ENCODE data around the gene PANK4.

Gene PANK4

DNA sequence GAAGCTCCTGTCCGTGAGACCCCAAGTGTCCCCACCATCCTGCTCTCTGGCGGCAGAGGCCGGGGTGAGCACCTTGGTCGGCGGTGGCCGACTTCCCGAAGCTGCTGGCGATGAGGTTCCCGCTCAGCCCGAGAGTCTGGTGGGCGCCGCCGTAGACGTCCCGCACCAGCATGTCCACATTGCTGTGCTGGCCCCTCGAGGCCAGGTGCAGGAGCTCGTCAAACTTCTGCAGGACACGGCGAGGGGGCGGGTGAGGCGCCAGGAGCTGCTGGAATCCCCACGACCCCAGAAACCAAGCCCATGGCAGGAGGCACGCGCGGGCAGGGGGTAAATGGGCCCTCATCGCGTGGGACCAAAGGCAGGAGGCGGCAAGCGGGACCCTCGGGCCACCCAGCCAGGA lies 6.7 kb downstream of the PANK4 start:
- H3K4me1 Mint-ChIP-seq, result peaks cover 21% of the 10 kb centered on the region
- ATAC-seq, result no peak
- H3K36me3 Mint-ChIP-seq (ENCODE audit: low read depth), result peaks cover 6% of the 10 kb centered on the region
- H3K9me3 Mint-ChIP-seq, result no peaks in the 10 kb centered on the region
- no peak for DNase-seq
- H3K27me3 Mint-ChIP-seq, result no peaks in the 10 kb centered on the region
- H3K27ac Mint-ChIP-seq, result no peak overlapping the region
- no peak overlapping the region for H3K4me3 Mint-ChIP-seq

DNA sequence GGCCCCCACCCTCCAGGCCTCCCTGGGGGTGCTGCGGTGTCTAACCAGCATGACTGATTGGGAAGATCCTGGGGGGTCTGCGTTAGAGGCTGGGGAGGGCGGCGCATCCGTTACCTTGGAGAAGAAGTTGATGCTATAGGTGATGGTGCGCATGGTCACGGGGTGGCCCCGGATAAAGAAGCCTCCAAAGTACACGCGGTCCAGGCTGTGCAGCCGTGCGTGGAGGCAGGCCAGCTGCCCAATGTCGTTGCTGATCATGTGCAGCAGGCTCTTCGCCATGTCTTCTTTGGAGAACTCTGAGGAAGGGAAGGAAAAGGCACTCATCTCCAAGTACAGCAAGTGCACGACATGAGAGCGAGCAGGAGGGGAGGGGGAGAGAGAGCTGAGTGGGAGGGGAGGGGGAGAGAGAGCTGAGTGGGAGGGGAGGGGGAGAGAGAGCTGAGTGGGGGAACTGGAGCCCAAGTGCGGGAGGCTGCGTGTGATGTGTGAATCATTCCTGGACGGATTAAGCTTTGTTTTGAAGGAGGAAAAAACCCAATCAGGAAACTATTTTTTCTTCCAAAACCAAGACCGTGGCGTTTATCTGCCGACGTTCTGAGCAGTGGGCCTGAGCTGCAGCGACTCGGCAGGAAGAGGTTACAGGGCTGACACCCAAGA lies 7.2 kb downstream of the PANK4 start:
- Mint-ChIP-seq H3K27me3 (no peaks in the 10 kb centered on the region), H3K9me3 (no peaks in the 10 kb centered on the region), H3K4me1 (peaks cover 15% of the 10 kb centered on the region), H3K36me3 (ENCODE audit: low read depth) (peaks cover 6% of the 10 kb centered on the region), H3K27ac (no peak overlapping the region), H3K4me3 (no peak overlapping the region)
- ATAC-seq, result no peak
- no peak for DNase-seq

- Mint-ChIP-seq H3K27ac (no peak overlapping the region), H3K27me3 (no peaks in the 10 kb centered on the region), H3K4me1 (peaks cover 11% of the 10 kb centered on the region), H3K36me3 (ENCODE audit: low read depth) (peaks cover 6% of the 10 kb centered on the region), H3K4me3 (no peak overlapping the region), H3K9me3 (no peaks in the 10 kb centered on the region)
- ATAC-seq, result no peak
- no peak for DNase-seq
Observed at GRCh38 chr1:2518528-2518927, 7.9 kb downstream of the PANK4 start.

DNA sequence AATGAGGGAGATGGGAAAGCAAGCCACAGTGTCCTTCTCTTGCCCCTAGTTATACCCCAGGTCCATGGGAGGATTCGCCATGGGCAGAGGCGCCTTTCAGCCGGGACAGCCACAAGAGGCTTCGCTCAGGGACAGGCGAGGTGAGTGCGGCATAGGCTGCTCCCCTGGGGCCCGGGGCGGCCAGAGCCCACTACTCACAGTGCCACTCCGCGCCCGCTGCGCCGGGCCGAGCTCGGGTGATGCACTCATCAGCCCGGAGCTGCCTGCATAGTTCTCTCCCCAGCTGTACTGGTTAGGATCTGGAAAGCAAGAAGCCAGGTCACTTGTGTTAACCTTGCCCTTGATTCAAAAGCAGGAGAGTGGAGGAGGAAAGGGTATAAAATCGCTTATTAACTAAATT lies 8.4 kb downstream of the PANK4 start:
- DNase-seq (no peak), ATAC-seq (no peak)
- H3K27me3 Mint-ChIP-seq, result no peaks in the 10 kb centered on the region
- H3K4me3 Mint-ChIP-seq, result no peak overlapping the region
- H3K4me1 Mint-ChIP-seq, result peaks cover 5% of the 10 kb centered on the region
- no peak overlapping the region for H3K27ac Mint-ChIP-seq
- H3K9me3 Mint-ChIP-seq, result no peaks in the 10 kb centered on the region
- peaks cover 6% of the 10 kb centered on the region for H3K36me3 Mint-ChIP-seq (ENCODE audit: low read depth)

- H3K27ac Mint-ChIP-seq, result no peak overlapping the region
- DNase-seq (no peak), ATAC-seq (no peak)
- peaks cover 6% of the 10 kb centered on the region for H3K36me3 Mint-ChIP-seq (ENCODE audit: low read depth)
- H3K27me3 Mint-ChIP-seq, result no peaks in the 10 kb centered on the region
- H3K4me3 Mint-ChIP-seq, result no peak overlapping the region
- no peaks in the 10 kb centered on the region for H3K4me1 Mint-ChIP-seq
- H3K9me3 Mint-ChIP-seq, result no peaks in the 10 kb centered on the region
Observed at GRCh38 chr1:2516946-2517345, 9.4 kb downstream of the PANK4 start.

DNA sequence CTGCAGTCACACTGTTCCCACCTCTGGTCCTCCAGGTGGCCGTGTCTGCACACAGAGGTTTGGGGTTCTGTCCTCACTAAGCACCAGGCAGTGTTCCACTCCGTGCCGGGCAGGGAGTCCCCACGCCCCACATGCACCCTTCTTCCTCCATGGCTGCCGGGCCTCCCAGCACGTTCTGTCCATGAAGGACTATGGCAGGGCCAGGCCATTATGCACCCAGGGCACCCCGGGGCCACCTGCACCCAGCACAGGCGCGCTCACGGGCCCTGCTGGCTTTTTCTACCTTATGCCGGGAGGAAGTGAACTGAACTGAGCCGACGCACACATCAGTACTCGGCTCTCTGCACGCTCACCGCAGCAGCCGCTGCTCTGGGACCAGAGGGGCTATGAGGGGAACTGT lies 10.3 kb downstream of the PANK4 start:
- Mint-ChIP-seq H3K27me3 (no peaks in the 10 kb centered on the region), H3K27ac (no peak overlapping the region), H3K4me1 (no peaks in the 10 kb centered on the region), H3K4me3 (no peak overlapping the region), H3K9me3 (no peaks in the 10 kb centered on the region), H3K36me3 (ENCODE audit: low read depth) (peaks cover 10% of the 10 kb centered on the region)
- DNase-seq (no peak), ATAC-seq (no peak)

DNA sequence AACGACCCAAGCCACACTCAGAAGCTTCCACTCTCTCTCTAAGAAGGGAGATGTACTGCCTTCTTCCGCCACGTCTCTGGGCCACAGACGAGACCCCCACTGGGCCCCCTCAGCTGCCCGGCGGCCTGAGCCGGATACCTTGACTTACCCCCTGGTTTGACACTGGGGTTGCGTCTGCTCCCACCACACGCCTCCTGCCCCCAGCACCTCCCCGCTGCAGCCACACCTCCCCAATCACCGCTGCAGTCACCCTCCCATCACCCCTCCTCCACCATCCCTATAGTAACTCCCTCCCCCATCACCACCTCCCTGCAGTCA lies 10.7 kb downstream of the PANK4 start:
- Mint-ChIP-seq H3K27ac (no peak overlapping the region), H3K4me3 (no peak overlapping the region), H3K9me3 (no peaks in the 10 kb centered on the region), H3K4me1 (no peaks in the 10 kb centered on the region), H3K36me3 (ENCODE audit: low read depth) (peaks cover 7% of the 10 kb centered on the region), H3K27me3 (no peaks in the 10 kb centered on the region)
- no peak for DNase-seq
- no peak for ATAC-seq

DNA sequence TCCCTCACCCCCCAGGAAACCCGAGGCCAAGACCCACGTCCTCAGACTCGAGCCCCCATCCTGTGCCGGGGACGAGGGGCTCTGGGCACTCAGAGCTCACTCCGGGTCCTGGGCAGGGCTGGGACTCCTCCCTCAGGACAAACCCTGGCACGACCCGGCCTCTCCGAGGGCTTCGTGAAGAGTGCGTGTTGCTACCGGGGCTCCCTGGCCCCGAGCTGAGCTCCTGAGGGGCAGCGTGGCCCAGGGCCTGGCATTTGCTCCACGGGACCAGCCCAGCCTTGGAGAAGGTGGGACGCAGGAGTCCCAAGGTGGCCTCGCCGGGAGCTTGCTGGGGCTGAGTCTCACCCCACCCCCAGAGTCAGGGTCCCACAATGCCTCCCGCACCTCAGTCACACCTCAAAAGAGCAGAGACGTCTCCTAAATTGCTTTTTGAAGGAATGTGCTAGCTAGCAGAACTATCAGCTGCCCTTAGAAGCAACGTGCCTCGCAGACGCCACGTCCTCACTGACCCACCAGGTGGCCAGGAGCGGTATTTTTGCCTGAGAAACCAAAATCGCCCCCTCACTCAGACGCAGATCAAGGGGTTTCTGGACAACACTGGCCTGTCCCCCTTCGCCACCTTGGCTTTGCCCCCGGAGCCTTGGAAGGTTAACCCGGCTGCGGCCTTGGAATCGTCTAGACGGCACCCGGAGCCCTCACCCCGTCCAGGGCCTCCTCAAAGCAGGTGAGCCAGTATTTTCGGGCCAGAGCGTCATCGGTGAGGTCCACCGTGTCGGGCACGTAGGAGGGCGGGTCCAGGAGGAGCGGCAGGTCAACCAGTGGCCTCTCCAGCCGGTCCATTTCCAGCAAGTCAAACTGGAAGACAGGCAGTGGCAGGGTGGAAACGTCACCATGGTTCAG lies 11.3 kb downstream of the PANK4 start:
- Mint-ChIP-seq H3K9me3 (no peaks in the 10 kb centered on the region), H3K27me3 (no peaks in the 10 kb centered on the region), H3K4me3 (no peak overlapping the region), H3K27ac (no peak overlapping the region), H3K4me1 (no peaks in the 10 kb centered on the region), H3K36me3 (ENCODE audit: low read depth) (peaks cover 7% of the 10 kb centered on the region)
- ATAC-seq (no peak), DNase-seq (no peak)

DNA sequence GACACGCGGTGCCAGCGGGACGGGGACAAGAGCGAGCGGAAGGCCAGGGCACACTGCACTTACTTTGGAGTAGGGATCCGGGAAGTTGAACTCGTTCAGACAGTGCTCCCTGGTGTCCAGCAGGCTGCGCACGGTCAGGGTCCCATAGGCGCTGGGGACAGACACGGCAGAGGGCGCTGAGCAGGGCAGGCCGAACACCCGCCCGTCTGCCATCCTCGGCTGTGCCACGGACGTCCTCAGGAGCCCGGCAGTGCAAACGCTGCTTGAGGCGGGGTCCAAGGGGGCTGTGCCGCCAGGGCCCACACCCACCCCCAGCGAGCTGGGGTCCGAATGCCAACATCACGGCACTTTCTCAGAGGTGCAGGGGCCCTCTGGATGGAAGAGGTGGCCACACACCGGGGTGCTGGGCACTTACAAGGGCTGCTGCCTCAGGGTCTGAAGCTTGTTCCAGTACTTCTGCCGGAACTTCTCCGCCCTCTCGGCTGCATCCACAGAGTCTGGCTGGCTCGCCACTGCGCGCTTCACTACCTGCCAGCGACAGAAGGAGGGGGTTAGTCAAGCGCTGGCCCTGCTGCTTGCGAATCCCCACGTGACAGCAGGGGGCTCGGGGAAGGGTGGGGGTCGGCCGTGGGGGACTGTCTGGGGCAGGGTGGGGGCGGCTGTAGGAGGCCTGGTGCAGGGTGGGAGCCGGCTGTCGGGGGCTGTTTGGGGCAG lies 12.3 kb downstream of the PANK4 start:
- DNase-seq, result no peak
- Mint-ChIP-seq H3K27me3 (no peaks in the 10 kb centered on the region), H3K4me3 (no peak overlapping the region), H3K9me3 (no peaks in the 10 kb centered on the region), H3K36me3 (ENCODE audit: low read depth) (peaks cover 7% of the 10 kb centered on the region), H3K27ac (no peak overlapping the region), H3K4me1 (no peaks in the 10 kb centered on the region)
- ATAC-seq, result no peak

GRCh38 chr1:2512862-2513421 lies 13.5 kb downstream of the PANK4 start:
- H3K9me3 Mint-ChIP-seq, result no peaks in the 10 kb centered on the region
- ATAC-seq (no peak), DNase-seq (no peak)
- peaks cover 10% of the 10 kb centered on the region for H3K36me3 Mint-ChIP-seq (ENCODE audit: low read depth)
- H3K4me1 Mint-ChIP-seq, result no peaks in the 10 kb centered on the region
- H3K27ac Mint-ChIP-seq, result no peak overlapping the region
- no peak overlapping the region for H3K4me3 Mint-ChIP-seq
- no peaks in the 10 kb centered on the region for H3K27me3 Mint-ChIP-seq

DNA sequence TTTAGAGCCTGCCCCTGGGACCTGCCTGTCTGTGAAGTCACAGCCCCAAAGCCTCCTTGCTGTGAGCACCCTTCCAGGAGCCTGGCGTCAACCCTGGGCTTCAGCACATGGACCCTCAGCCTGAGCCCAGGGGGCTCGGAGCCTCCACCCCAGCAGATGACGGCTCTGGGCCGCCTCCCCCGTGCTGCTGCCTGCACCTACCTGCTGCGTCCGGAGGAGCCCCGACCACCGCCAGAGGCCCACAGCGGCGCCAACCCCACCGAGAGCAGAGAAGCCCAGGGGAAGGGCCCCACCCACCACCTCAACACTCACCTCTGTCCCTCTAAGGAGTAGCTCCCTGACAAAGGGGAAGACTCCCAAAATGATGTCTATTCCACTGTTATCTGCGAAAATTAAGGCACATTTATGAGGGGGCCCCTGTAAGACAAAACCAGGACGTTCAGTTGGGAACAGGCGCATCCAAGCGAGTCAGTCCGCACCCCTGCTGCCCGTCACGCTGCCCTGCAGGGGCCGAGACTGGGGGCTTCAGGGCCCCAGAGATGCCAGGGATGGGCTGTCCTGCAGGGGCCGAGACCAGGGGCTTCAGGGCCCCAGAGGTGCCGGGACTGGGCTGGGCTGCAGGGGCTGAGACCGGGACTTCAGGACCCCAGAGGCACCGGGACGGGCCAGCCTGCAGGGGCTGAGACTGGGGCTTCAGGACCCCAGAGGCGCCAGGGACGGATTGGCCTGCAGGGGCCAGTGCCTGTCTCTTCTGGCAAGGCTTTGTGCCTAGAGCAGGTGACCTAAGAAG lies 15.8 kb downstream of the PANK4 start:
- H3K36me3 Mint-ChIP-seq (ENCODE audit: low read depth), result peaks cover 8% of the 10 kb centered on the region
- no peaks in the 10 kb centered on the region for H3K4me1 Mint-ChIP-seq
- no peak overlapping the region for H3K4me3 Mint-ChIP-seq
- no peak for DNase-seq
- no peaks in the 10 kb centered on the region for H3K9me3 Mint-ChIP-seq
- no peaks in the 10 kb centered on the region for H3K27me3 Mint-ChIP-seq
- H3K27ac Mint-ChIP-seq, result no peak overlapping the region
- no peak for ATAC-seq

DNA sequence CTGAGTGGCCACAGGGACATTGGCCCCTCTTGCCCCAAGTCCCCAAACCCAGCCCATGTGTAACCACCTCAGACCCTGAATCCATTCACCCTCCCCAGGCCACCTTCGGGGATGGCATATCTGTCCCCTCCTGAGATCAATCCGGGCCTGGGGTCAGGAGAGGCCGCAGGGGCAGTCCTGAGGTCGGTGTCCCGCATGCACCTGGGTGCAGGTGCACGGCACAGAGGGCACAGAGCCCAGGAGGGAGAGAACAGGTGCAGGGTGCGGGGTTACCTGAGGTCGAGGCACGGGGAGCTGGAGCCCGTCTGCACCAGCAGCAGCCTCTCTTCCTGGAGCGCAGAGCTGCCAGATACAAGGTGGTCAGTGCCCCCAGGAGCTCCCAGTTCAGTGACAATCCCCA lies 16.8 kb downstream of the PANK4 start:
- Mint-ChIP-seq H3K4me3 (no peak overlapping the region), H3K9me3 (no peaks in the 10 kb centered on the region), H3K27ac (no peak overlapping the region), H3K36me3 (ENCODE audit: low read depth) (peaks cover 8% of the 10 kb centered on the region), H3K27me3 (no peaks in the 10 kb centered on the region), H3K4me1 (no peaks in the 10 kb centered on the region)
- ATAC-seq (no peak), DNase-seq (no peak)

GRCh38 chr1:2508751-2509150 lies 17.6 kb downstream of the PANK4 start:
- no peaks in the 10 kb centered on the region for H3K9me3 Mint-ChIP-seq
- H3K4me1 Mint-ChIP-seq, result no peaks in the 10 kb centered on the region
- DNase-seq (no peak), ATAC-seq (no peak)
- H3K4me3 Mint-ChIP-seq, result no peak overlapping the region
- peaks cover 8% of the 10 kb centered on the region for H3K36me3 Mint-ChIP-seq (ENCODE audit: low read depth)
- no peaks in the 10 kb centered on the region for H3K27me3 Mint-ChIP-seq
- H3K27ac Mint-ChIP-seq, result no peak overlapping the region

DNA sequence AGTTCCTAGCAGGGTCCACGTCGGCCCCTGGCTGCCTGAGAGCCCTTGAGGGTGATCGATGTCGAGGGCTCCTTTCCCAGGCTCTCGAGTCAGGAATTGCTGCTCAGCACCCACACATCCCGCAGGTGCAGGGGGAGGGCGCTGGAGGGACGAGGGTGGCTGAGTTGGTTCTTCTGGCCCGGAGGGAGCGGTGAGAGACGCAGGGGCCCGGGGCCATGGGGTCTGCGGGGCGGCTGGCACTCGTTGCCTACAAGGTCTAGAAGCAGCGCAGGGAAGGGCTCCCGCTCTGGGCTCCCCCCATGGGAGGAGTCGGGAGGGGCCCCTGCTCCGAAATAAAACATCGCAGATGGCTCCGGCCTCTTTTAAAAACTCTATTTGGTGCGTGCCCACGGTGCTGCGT lies 18.2 kb downstream of the PANK4 start:
- ATAC-seq, result no peak
- H3K27ac Mint-ChIP-seq, result no peak overlapping the region
- DNase-seq, result no peak
- H3K9me3 Mint-ChIP-seq, result no peaks in the 10 kb centered on the region
- no peaks in the 10 kb centered on the region for H3K27me3 Mint-ChIP-seq
- H3K4me1 Mint-ChIP-seq, result no peaks in the 10 kb centered on the region
- H3K36me3 Mint-ChIP-seq (ENCODE audit: low read depth), result peaks cover 8% of the 10 kb centered on the region
- no peak overlapping the region for H3K4me3 Mint-ChIP-seq

Data from activated naive CD8-positive, alpha-beta T cell treated with anti-CD3 and anti-CD28 coated beads, Interleukin-2, amount 50 U/mL, for 24 hours (primary cell).